Skeletal muscle tissue (tissue), 4 donors: Measurements from ENCODE around the gene DQX1. TPM values are rescaled to one million over a fixed set of nuclear protein-coding genes. Genes with fewer than 3 reads are reported as not detected.

Source experiments
- H3K27ac ChIP-seq: one replicate; pipeline ENCODE4 v1.7.0; 2013; ENCODE audit warnings: mild to moderate bottlenecking, low read depth, low read length, inconsistent platforms
- H3K27me3 ChIP-seq, 3 donors: one replicate each; pipeline ENCODE4 v1.7.0; 2013; ENCODE audit warnings: low read length in 3 of 3; ENCODE audit not compliant: control insufficient read depth in 3 of 3, insufficient read depth in 3 of 3
- H3K36me3 ChIP-seq, 3 donors: one replicate each; pipeline ENCODE4 v1.7.0; 2013; ENCODE audit warnings: low read length in 3 of 3; ENCODE audit not compliant: control insufficient read depth in 3 of 3, insufficient read depth in 3 of 3
- H3K4me1 ChIP-seq, 3 donors: one replicate each; pipeline ENCODE4 v1.7.0; 2013; ENCODE audit warnings: low read length in 3 of 3, mild to moderate bottlenecking in 3 of 3; ENCODE audit not compliant: control insufficient read depth in 3 of 3, insufficient read depth in 3 of 3
- H3K4me3 ChIP-seq, 3 donors: one replicate each; pipeline ENCODE4 v1.7.0; 2013; ENCODE audit warnings: low read length in 3 of 3
- H3K9ac ChIP-seq, 3 donors: one replicate each; pipeline ENCODE4 v1.7.0; 2013; ENCODE audit warnings: low read length in 3 of 3, mild to moderate bottlenecking in 3 of 3, moderate library complexity in 2 of 3, low read depth in 1 of 3
- H3K9me3 ChIP-seq, 3 donors: one replicate each; pipeline ENCODE4 v1.7.0; 2013; ENCODE audit warnings: low read length in 3 of 3; ENCODE audit not compliant: control insufficient read depth in 3 of 3
- total RNA-seq: library from RNA; depleted of rRNA; stranded (reverse); fragments of >200 nt; gene quantifications from one replicate; pipeline ENCODE4 v1.2.3, GENCODE V29; 2014
- donor health status: Osteomylitis.

The DQX1 gene
- total RNA-seq, 1 donor from 2014 or later = not detected

GRCh38 chr2:74548900-74549826 is 23.1 kb upstream of the DQX1 start:
- H3K27ac ChIP-seq = peak overlapping the region; percentile 44
- H3K9ac ChIP-seq = peak overlapping the region; percentile 59 to 70 (median 62)
- peaks cover 7 to 46% (median 28%) of the 10 kb centered on the region in 3 donors for H3K27me3 ChIP-seq
- H3K4me3 ChIP-seq = peak overlapping the region; percentile 62 to 67 (median 63)
- H3K9me3 ChIP-seq = no peaks in the 10 kb centered on the region
- H3K36me3 ChIP-seq = no peaks in the 10 kb centered on the region
- H3K4me1 ChIP-seq = peaks cover 16 to 26% (median 18%) of the 10 kb centered on the region in 3 donors

- peak overlapping the region; percentile 59 to 70 (median 62) for H3K9ac ChIP-seq
- H3K4me1 ChIP-seq = peaks cover 16 to 23% (median 18%) of the 10 kb centered on the region in 3 donors
- no peaks in the 10 kb centered on the region for H3K36me3 ChIP-seq
- peak overlapping the region; percentile 62 to 67 (median 62) for H3K4me3 ChIP-seq
- H3K9me3 ChIP-seq = no peaks in the 10 kb centered on the region
- peaks cover 7 to 39% (median 24%) of the 10 kb centered on the region in 3 donors for H3K27me3 ChIP-seq
- H3K27ac ChIP-seq = peak overlapping the region; percentile 44
Measured at GRCh38 chr2:74548285-74548899, 22.4 kb upstream of the DQX1 start.

GRCh38 chr2:74546004-74546403 is 20.0 kb upstream of the DQX1 start:
- no peaks in the 10 kb centered on the region for H3K9me3 ChIP-seq
- peaks cover 13 to 19% (median 15%) of the 10 kb centered on the region in 3 donors for H3K4me1 ChIP-seq
- H3K27me3 ChIP-seq = peaks cover 7 to 23% (median 14%) of the 10 kb centered on the region in 3 donors
- H3K9ac ChIP-seq = no peak overlapping the region
- no peak overlapping the region for H3K4me3 ChIP-seq
- H3K36me3 ChIP-seq = no peaks in the 10 kb centered on the region
- H3K27ac ChIP-seq = no peak overlapping the region

DNA sequence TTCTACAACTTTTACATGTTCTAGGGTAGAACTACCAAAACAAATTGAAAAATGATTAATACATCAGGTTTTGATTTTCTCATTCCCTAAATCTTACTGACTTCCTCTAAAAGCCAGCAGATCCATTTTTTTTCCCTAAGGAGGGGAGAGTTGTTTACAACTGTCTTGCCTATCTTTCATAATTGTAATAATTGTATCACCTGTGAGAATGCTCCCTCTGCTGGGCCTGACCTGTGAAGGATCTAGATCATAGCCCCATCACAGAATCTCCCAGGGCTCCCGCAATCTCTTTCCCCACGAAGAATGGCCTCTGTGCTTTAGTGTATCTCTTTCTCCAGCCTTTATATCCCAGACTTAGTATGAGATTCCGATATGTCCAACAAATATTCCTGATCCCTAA is 18.6 kb upstream of the DQX1 start:
- Histone ChIP-seq H3K4me1 (peaks cover 13 to 17% (median 13%) of the 10 kb centered on the region in 3 donors), H3K9me3 (no peaks in the 10 kb centered on the region), H3K27ac (no peak overlapping the region), H3K4me3 (no peak overlapping the region), H3K9ac (no peak overlapping the region), H3K36me3 (no peaks in the 10 kb centered on the region), H3K27me3 (peaks cover 2 to 14% (median 5%) of the 10 kb centered on the region in 3 donors)

- Histone ChIP-seq H3K4me3 (no peak overlapping the region), H3K4me1 (peaks cover 0 to 4% (median 2%) of the 10 kb centered on the region in 3 donors), H3K9ac (no peak overlapping the region), H3K36me3 (no peaks in the 10 kb centered on the region), H3K27me3 (peaks cover 2 to 6% (median 5%) of the 10 kb centered on the region in 3 donors), H3K27ac (no peak overlapping the region), H3K9me3 (no peaks in the 10 kb centered on the region)
Measured at GRCh38 chr2:74542978-74543377, 16.9 kb upstream of the DQX1 start.

DNA sequence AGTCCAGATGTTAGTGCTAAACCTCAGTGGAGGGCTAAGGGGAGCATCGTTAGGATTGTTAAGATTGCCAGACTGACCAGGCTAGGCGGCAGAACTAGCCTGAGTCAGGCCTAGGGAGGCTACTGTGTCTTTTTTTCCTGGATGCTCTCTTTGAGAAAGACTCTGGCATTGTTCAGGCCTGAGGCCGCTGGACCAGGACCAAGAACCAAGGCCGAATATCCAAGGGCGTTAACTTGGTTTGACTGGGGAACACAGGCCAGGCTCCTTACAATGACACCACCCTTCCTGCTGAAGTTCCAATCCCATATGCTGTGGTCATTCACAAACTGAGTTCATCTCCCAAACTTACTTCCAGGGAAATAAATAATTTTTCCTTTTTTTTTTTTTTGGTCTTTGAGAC is 14.3 kb upstream of the DQX1 start:
- H3K9ac ChIP-seq = peak overlapping the region in 1 of 3 donors; percentile 40
- H3K9me3 ChIP-seq = no peaks in the 10 kb centered on the region
- H3K36me3 ChIP-seq = no peaks in the 10 kb centered on the region
- peaks cover 2 to 9% (median 4%) of the 10 kb centered on the region in 3 donors for H3K27me3 ChIP-seq
- H3K27ac ChIP-seq = no peak overlapping the region
- no peak overlapping the region for H3K4me3 ChIP-seq
- H3K4me1 ChIP-seq = peaks cover 0 to 4% (median 2%) of the 10 kb centered on the region in 3 donors

- Histone ChIP-seq H3K9ac (no peak overlapping the region), H3K4me1 (peaks cover 0 to 4% (median 2%) of the 10 kb centered on the region in 3 donors), H3K4me3 (no peak overlapping the region), H3K27ac (no peak overlapping the region), H3K36me3 (peaks cover 0 to 3% (median 3%) of the 10 kb centered on the region in 3 donors), H3K27me3 (peaks cover 2 to 9% (median 4%) of the 10 kb centered on the region in 3 donors), H3K9me3 (no peaks in the 10 kb centered on the region)
Measured at GRCh38 chr2:74538881-74539339, 12.9 kb upstream of the DQX1 start.

- peaks cover 2 to 9% (median 4%) of the 10 kb centered on the region in 3 donors for H3K27me3 ChIP-seq
- H3K9ac ChIP-seq = no peak overlapping the region
- no peak overlapping the region for H3K4me3 ChIP-seq
- H3K4me1 ChIP-seq = peaks cover 0 to 4% (median 2%) of the 10 kb centered on the region in 3 donors
- H3K36me3 ChIP-seq = peaks cover 14 to 20% (median 16%) of the 10 kb centered on the region in 3 donors
- no peaks in the 10 kb centered on the region for H3K9me3 ChIP-seq
- H3K27ac ChIP-seq = no peak overlapping the region
Measured at GRCh38 chr2:74537140-74537539, 11.1 kb upstream of the DQX1 start.

DNA sequence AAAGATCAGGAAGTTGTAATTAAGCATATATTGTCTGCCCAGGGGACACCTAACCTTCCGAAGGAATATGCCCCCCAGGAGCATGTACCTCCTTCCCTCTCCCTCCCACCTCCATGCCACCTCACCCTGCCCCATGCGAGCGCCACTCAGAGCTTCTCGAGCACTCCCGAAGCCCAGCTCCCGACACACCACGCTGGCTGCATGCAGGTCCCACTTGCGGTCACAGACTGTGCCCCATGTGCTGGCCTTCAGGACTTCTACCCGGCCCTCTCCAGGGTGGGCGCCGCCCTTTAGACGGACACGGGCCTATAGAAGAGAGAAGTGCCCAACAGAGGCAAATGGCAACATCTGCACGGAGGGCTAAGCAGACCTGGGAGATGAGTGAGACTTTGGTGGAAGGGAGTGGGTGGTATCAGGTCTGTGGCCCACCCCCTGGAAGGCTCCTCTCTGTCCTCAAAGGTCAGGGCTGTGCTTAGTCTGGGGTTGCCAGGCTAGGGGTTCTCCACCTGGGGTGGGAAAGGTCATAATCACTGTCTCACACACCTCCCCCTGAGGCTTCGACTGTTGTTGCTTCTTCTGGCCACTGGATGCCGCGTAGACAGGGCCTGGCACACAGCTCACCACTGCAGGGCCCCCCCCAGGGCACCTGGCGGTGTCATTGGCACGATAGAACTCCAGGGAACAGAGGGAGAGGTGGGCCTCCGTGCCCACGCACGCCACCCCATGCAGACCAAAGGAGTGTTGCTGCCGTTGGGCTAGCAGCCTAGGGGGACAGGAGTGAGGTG is 10.3 kb upstream of the DQX1 start:
- Histone ChIP-seq H3K9me3 (no peaks in the 10 kb centered on the region), H3K27ac (no peak overlapping the region), H3K36me3 (peaks cover 16 to 24% (median 22%) of the 10 kb centered on the region in 3 donors), H3K4me1 (peaks cover 3 to 7% (median 5%) of the 10 kb centered on the region in 3 donors), H3K4me3 (no peak overlapping the region), H3K9ac (no peak overlapping the region), H3K27me3 (peaks cover 2 to 9% (median 4%) of the 10 kb centered on the region in 3 donors)
